Choroid plexus epithelial cell (primary cell): Measurements from ENCODE around the gene ALDH1B1.

ENCODE experiments used
- DNase-seq: peaks from one replicate; pipeline ENCODE4 v3.0.0-alpha.2; 2010; ENCODE audit warnings: low read depth
- H3K4me3 ChIP-seq: 2 replicates; pipeline ENCODE4 v1.5.1; 2011; ENCODE audit warnings: low read depth, mild to moderate bottlenecking, control low read depth, low read length, moderate library complexity
- TF ChIP-seq, protein P1 (sequence below): conservative IDR thresholded peaks from 2 replicates; pipeline ENCODE4 v1.5.1; 2011; ENCODE audit warnings: low read depth, mild to moderate bottlenecking, control low read depth, inconsistent platforms, low read length, moderate library complexity

The ALDH1B1 gene

DNA sequence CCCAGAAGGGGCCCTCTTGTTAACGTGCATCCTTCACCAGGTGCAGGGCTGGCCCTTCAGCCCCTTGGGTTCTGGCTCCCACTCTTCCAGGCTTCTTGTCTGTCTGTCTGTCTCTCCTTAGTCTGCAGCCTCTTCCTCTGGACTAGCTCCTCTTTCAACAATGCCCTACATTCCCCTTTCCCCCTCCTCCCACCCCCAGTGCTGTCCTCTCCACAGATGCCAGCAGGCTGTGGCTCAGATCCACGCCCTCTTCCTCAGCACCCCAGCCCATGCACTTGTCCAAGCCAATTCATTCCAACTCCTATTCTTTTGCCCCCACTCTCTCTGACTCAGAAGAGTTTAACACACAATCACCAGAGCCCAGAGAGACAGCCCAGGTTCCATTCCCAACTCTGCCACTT is 45.2 kb upstream of the ALDH1B1 start:
- TF ChIP-seq, protein P1, sequence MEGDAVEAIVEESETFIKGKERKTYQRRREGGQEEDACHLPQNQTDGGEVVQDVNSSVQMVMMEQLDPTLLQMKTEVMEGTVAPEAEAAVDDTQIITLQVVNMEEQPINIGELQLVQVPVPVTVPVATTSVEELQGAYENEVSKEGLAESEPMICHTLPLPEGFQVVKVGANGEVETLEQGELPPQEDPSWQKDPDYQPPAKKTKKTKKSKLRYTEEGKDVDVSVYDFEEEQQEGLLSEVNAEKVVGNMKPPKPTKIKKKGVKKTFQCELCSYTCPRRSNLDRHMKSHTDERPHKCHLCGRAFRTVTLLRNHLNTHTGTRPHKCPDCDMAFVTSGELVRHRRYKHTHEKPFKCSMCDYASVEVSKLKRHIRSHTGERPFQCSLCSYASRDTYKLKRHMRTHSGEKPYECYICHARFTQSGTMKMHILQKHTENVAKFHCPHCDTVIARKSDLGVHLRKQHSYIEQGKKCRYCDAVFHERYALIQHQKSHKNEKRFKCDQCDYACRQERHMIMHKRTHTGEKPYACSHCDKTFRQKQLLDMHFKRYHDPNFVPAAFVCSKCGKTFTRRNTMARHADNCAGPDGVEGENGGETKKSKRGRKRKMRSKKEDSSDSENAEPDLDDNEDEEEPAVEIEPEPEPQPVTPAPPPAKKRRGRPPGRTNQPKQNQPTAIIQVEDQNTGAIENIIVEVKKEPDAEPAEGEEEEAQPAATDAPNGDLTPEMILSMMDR = no peak
- DNase-seq = no peak
- no peak overlapping the region for H3K4me3 ChIP-seq

DNA sequence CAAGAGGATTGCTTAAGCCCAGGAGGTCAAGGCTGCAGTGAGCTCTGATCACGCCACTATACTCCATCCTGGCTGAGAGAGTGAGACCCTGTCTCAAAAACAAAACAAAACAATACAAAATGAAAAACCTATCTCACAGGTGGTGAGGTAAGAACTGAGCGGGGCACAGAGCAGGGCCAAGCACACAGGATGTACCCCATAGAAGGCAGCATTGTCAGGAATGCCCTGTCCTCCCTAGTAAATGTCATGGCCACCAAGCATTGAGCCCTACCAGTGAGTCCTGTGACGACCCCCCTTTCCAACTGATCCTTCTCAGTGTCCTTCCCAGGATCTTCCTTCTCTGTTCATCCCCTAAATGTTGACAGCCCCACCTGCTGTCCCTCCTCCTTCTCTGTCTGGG is 44.6 kb upstream of the ALDH1B1 start:
- DNase-seq = no peak
- H3K4me3 ChIP-seq = no peak overlapping the region
- TF ChIP-seq, protein P1 = no peak

DNA sequence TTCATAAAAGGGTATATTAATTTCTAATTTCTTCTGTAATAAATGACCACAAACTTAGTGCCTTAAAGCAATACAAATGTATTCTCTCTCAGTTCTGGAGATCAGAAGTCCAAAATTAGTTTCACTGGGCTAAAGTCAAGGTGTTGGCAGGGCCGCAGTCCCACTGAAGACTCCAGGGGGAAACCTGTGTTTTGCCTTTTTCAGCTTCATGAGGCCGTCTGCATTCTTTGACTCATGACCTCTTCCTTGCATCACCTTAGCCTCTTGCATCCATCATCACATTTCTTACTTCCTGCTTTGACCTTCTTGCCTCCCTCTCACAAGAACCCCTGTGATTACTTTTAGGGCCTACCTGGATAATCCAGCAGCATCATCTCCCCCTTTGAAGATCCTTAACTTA is 42.0 kb upstream of the ALDH1B1 start:
- no peak for DNase-seq
- TF ChIP-seq, protein P1 = peak; percentile 4

DNA sequence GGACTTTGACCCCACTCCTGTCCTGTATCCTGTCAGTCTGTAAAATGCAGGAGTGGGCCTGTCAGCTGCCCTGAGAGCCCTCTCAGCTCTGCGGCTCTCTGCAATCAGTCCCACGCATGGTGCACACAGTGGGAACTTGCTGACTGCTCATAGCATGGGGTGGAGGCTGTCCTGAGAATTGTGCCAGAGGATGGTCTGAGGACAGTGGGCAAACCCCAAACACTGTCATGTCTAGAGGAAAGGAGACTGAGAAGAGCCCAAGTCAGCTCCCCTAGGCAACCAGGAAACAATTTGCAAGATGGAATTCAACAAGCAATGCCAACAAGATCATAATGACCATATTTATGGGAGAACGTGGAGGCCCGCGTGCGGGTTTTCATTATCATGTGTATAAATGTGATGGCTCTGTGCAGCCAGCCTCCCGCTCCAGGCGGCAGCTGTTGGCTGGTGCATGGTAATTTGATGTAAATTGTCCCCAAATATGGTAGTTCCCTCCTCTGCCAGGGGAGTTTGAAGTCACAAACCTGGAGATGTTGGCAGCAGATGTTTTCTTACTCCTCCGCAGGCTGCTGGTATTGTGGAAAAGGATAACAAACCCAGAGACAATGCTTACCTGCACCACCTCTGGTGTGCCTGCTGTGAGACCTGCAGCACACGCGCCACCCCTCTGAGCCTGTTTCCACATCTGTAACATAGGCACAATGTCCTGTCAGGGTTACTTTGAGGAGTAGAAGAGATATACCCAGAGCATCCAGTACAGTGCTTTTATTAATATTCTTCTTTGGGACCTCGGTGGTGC is 39.8 kb upstream of the ALDH1B1 start:
- TF ChIP-seq, protein P1 = no peak
- DNase-seq = no peak
- H3K4me3 ChIP-seq = no peak overlapping the region

More for the DNA sequence above, 42.0 kb upstream of the ALDH1B1 start:
- no peak overlapping the region for H3K4me3 ChIP-seq

DNA sequence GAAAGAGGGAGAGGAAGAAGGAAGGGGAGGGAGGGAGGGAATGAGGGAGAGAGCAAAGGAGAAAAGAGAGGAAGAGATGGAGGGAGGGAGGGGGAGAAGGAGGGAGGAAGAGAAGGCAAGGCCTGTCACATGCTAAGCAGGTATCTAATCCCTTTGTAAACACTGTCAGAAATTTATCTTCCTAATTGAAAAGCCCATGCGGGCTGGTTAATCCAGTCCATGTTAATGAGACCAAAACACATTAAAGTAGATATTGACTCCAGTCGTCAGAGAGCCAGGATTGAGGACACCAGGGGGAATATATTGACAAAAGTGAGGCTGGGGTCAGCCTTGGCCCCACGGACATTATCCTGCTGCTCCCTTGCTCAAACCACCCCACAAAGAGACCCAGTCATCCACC is 37.4 kb upstream of the ALDH1B1 start:
- TF ChIP-seq, protein P1 = no peak
- H3K4me3 ChIP-seq = no peak overlapping the region
- DNase-seq = no peak

DNA sequence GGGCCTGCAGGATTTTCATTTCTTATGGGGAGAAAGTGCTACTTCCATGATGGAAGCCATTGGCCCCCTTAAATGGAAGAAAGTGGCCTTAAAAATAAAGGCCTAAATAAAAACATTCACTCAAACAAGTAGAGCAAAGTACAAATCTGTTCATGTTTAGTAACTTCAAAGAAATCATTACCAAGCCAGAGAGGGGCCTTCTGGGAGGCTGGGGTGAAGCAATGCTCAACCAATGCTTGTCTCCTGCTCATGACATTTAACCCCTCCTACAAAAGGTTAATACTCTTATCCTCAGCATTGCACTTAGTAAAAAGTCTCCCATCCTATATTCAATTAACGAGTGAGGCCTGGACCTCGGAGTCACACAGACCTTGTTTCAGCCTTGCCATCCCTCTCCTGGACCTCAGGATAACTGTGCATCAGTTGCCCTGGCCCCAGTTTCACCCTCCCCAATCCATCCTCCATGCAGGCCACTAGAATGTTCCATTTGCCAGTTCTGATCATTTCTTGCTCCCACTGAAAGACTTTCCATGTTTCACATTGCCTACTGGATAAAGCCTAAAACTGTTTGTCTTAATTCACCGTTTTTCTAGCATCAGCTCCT is 36.9 kb upstream of the ALDH1B1 start:
- TF ChIP-seq, protein P1 = no peak
- DNase-seq = no peak
- no peak overlapping the region for H3K4me3 ChIP-seq

DNA sequence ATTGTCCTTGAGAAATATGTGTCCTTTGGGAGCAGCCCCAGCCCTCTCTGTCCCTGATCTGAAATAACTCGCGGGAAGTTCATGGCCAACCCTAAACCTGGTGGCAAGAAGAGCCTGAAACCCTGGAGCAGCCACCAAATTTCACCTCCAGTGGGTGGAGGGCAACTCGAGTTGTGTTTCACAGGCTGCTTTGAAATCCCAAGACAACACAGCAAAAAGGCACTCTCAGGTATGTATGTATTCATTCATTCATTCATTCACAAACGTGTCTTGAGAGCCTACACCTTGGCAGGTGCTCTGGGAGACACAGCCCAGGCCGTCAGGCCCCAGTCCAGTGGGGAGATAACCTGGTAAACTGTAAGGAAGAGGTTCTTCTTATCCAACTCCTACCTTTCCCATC is 35.7 kb upstream of the ALDH1B1 start:
- TF ChIP-seq, protein P1 = no peak
- H3K4me3 ChIP-seq = no peak overlapping the region
- no peak for DNase-seq
